HG03354 (cell line): ENCODE data around the gene ZNF276.
"Not testable (repeated sequence)": the region's sequence is repeated elsewhere in the genome, so short reads cannot be mapped to it uniquely, and the experiment has no call there.

ENCODE experiments used
- ATAC-seq: cut with Tn5 transposase; IDR thresholded peaks from one replicate; pipeline ENCODE4 v1.9.1; 2021; ENCODE audit warnings: mild to moderate bottlenecking; ENCODE audit not compliant: unreplicated experiment, poor library complexity, severe bottlenecking

Gene ZNF276

GRCh38 chr16:89720813-89721545 is at the start of gene ZNF276, which contains the start of gene VPS9D1:
Gene ZNF276 (plus strand): TSS chr16:89721537. CDS start chr16:89721641, 104 bp downstream.
Gene VPS9D1 (minus strand): TSS chr16:89720898. CDS start chr16:89720861, 37 bp downstream.
- peak; percentile 58 for ATAC-seq

DNA sequence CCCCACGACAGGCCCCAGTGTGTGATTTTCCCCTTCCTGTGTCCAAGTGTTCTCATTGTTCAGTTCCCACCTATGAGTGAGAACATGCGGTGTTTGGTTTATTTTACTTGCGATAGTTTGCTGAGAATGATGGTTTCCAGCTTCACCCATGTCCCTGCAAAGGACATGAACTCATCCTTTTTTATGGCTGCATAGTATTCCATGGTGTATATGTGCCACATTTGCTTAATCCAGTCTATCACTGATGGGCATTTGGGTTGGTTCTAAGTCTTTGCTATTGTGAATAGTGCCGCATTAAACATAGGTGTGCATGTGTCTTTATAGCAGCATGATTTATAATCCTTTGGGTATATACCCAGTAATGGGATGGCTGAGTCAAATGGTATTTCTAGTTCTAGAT is 49.8 kb upstream of the ZNF276 start:
- not testable (repeated sequence) for ATAC-seq

- ATAC-seq: no peak
Observed at GRCh38 chr16:89672177-89672941, 49.0 kb upstream of the ZNF276 start.

GRCh38 chr16:89678258-89678657 is 43.1 kb upstream of the ZNF276 start:
- no peak for ATAC-seq

DNA sequence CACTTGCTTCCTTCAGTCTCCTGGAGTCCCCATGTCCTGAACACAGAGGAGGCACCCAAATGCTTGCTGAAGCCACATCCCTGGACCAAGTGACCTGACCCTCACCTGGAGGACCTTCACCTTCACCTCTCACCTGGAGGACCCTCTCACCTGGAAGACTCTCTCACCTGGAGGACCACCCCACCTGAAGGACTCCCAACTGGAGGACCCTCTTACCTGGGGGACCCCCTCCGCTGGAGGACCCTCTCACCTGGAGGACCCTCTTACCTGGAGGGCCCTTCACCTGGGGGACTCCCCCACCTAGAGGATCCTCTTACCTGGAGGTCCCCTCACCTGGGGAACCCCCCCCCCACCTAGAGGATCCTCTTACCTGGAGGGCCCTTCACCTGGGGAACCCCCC is 35.4 kb upstream of the ZNF276 start:
- ATAC-seq: no peak

DNA sequence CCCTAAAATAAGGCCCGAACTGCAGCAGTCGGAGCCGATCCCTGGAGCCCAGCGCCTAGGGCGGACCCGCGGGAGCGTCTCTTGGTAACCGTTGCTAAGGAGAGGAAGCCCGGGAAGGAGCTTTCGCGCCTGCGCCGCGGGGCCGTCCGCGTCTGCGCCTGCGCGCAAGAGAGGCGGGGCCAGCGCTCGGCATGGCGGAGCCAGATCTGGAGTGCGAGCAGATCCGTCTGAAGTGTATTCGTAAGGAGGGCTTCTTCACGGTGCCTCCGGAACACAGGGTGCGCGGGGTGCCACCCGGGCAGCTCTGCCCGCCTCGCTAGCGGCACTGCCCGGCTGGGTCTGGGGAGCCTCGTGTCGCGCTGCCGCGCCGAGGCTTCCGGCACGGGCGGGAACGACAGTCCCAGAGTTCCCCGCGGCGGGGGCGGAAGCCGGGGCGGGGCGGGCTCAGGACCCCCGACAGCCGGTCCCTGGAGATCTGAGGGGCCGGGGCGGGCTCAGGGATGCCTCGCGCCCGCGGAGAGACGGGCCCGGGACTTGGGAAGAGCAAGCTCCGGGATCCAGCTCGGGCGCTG is 34.7 kb upstream of the ZNF276 start, which contains the start of gene CDK10:
CDK10 (plus strand) TSS at position 170 of the 572 bp plus-strand sequence; CDS start at position 192, 22 bp downstream.
- ATAC-seq: peak; percentile 82

- peak; percentile 56 for ATAC-seq
Observed at GRCh38 chr16:89687092-89687940, 34.0 kb upstream of the ZNF276 start.

DNA sequence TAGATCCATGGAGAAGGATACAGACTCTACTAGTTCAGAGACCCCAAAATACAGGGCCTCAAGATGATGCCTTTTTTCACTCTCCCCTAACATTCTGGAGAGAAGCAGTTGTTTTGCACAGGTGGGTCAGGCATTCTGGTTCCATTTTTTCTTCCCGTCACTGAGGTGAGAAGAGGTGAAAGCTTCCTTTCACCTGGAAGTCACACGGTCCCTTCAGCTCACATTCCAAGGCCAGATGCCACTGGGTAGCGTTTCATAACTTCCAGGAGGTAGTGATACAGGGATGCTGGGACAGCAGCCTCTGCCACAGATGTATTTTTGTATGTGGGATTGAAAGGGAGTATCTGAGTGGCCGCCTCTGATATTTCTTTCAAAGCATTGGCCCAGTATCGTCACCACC is 32.9 kb upstream of the ZNF276 start:
- ATAC-seq: no peak

DNA sequence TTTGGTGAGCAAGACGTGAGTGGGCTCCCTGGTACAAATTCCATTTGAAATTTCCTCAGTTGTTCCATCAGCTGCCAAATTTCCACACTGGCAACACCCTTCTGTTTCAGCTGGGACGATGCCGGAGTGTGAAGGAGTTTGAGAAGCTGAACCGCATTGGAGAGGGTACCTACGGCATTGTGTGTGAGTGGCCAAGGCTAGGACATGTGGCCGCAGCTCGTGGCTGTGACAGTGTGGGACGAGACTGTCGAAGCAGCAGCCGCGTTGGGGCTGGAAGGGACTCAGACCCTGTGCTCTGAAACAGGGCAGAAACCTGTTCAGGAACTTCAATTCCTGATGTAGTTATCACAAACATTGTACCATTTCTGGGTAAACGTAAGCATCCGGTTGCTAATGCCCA is 32.2 kb upstream of the ZNF276 start:
- ATAC-seq: no peak

GRCh38 chr16:89689621-89690020 is 31.7 kb upstream of the ZNF276 start:
- not testable (repeated sequence) for ATAC-seq

DNA sequence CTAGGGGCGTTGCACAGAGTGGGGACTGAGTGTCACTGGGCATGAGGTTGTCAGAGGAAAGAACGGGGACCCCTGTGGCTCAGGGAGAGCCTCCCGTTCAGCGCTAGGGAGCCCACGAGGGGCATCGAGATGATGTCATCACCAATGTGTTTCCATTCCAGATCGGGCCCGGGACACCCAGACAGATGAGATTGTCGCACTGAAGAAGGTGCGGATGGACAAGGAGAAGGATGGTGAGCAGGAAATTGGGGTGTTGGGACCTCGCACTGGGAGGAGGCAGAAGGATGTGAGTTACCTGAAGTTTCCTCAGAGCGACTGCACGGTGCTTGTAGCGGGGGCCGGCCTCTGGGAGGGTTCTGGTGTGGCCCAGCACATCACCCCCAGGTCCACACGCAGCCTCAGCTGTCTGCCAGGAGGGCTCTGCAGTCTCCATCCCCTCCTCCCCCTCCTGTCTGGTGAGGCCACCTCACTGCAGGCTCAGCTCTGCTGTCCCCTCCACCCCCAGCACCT is 30.9 kb upstream of the ZNF276 start:
- ATAC-seq: no peak

GRCh38 chr16:89691231-89691985 is 29.9 kb upstream of the ZNF276 start:
- no peak for ATAC-seq

DNA sequence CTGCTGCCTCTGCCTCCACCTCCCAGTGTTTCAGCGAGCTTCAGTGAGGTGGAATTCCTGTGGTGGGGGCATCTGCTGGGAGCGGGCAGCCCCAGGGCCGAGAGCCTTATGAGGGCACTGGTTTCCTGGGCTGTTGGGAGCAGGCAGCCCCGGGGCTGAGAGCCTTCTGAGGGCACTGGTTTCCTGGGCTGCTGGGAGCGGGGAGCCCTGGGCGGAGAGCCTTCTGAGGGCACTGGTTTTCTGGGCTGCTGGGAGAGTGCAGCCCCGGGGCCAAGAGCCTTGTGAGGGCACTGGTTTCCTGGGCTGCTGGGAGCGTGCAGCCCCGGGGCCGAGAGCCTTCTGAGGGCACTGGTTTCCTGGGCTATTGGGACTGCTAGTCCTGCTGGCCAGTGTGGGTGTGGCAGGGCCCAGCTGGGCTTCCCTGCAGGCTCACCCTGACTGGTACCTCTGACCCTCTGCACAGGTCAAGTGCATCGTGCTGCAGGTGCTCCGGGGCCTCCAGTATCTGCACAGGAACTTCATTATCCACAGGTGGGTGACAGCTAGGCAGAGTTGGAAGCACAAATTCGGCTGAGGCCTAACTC is 29.3 kb upstream of the ZNF276 start:
- no peak for ATAC-seq

- ATAC-seq: no peak
Observed at GRCh38 chr16:89693289-89693731, 28.0 kb upstream of the ZNF276 start.

DNA sequence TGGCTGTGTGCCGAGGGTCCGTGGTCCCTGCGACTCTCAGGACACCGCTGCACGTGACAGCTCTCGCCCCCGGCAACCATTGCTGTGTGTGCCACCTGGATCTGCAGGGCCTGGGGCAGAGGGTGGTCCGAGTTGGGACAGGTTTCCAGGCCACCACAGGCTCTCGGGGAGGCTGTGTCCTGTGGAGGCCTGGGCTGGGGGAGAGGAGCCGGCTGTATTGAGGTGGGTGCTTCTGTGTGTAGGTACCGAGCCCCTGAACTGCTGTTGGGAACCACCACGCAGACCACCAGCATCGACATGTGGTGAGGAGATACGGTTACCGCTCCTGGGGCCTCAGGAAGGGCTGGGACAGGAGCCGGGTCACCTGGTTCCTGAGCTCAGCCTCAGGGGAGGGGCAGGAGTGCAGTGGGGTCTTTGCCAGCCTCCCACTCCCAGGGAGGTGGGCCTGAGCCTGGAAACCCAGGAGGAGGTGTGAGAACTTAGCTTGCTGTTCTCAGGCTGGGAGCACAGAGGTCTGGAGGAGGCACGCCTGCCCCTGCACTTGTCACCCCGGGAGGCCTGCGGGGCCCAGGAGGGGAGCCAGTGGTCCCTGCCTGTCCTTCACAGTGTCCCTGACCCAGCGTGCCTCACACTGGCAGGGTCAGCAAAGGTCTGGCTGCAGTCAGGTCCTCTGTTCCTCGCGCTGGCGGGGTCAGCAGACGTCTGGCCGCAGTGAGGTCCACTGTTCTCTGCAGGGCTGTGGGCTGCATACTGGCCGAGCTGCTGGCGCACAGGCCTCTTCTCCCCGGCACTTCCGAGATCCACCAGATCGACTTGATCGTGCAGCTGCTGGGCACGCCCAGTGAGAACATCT is 27.2 kb upstream of the ZNF276 start:
- ATAC-seq: no peak

DNA sequence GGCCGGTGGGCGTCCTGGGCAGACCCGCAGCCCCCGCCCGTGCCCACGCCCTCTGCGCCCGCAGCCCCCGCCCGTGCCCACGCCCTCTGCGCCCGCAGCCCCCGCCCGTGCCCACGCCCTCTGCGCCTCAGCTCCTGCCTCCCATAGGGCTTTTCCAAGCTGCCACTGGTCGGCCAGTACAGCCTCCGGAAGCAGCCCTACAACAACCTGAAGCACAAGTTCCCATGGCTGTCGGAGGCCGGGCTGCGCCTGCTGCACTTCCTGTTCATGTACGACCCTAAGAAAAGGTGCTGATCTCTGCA is 26.6 kb upstream of the ZNF276 start:
- not testable (repeated sequence) for ATAC-seq

DNA sequence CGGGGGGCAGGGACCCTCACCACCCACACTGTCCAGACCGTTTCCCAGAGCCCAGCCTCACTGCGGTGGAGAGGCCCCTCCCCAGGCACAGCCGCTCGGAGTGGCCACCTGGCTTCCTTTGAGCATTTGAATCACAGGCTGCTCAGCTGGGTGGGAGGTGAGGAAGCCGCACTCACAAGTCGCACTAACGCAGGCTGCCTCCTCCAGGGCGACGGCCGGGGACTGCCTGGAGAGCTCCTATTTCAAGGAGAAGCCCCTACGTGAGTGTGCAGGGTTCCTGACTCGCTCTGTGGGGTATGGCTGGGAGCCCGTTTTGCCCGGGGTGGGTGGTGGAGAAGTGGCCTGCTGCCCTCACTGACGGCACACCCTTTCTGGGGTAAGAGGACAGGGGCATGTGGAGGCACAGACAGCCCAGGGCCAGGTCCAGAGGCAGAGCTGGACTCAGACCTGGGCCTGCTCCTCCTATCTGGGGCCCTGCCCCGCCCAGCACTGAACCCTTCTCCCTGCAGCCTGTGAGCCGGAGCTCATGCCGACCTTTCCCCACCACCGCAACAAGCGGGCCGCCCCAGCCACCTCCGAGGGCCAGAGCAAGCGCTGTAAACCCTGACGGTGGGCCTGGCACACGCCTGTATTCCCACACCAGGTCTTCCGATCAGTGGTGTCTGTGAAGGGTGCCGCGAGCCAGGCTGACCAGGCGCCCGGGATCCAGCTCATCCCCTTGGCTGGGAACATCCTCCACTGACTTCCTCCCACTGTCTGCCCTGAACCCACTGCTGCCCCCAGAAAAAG is 26.1 kb upstream of the ZNF276 start:
- no peak for ATAC-seq
